Esophagus muscularis mucosa (tissue), 4 donors: ENCODE results near the gene PTGER2. TPM values are rescaled to one million over a fixed set of nuclear protein-coding genes. Genes with fewer than 3 reads are reported as not detected.

ENCODE experiments used
- DNase-seq: peaks from one replicate; pipeline ENCODE4 v3.0.0-alpha.2; 2017; ENCODE audit errors: extremely low spot score
- H3K27ac ChIP-seq, 4 donors: fragments of 200-600 bp; sonication (generic); replicated peaks in 1 of 4; 1 replicate in 3 of 4; 2 replicates in 1 of 4; pipeline ENCODE4 v1.5.1; 2016 to 2019; ENCODE audit warnings: mild to moderate bottlenecking in 1 of 4
- H3K27me3 ChIP-seq, 4 donors: fragments of 200-600 bp; sonication (generic); one replicate each; pipeline versions ENCODE4 v1.5.1 to v1.6.0; 2016 to 2019
- H3K36me3 ChIP-seq, 4 donors: fragments of 200-600 bp; sonication (generic); one replicate each; pipeline ENCODE4 v1.5.1; 2016 to 2019
- H3K4me1 ChIP-seq, 4 donors: fragments of 200-600 bp; sonication (generic); one replicate each; pipeline ENCODE4 v1.5.1; 2016 to 2019
- H3K4me3 ChIP-seq, 4 donors: fragments of 200-600 bp; sonication (generic); 1 replicate in 2 of 4; 2 replicates in 2 of 4; pipeline ENCODE4 v1.5.1; 2016 to 2019; ENCODE audit warnings: mild to moderate bottlenecking in 4 of 4, moderate library complexity in 1 of 4
- H3K9me3 ChIP-seq, 4 donors: fragments of 200-600 bp; sonication (generic); 1 replicate in 3 of 4; 2 replicates in 1 of 4; pipeline ENCODE4 v1.5.1; 2016 to 2019
- EP300 ChIP-seq: sonication (generic); formaldehyde crosslinking; IDR thresholded peaks from one replicate; pipeline ENCODE4 v1.6.1; 2017; ENCODE audit warnings: antibody characterized with exemption
- POLR2A ChIP-seq: fragments of 450-650 bp; IDR thresholded peaks from one replicate; pipeline ENCODE4 v1.6.1; 2017; ENCODE audit warnings: antibody characterized with exemption, moderate library complexity, mild to moderate bottlenecking, low read depth
- POLR2AphosphoS5 ChIP-seq, 2 donors: sonication (generic); formaldehyde crosslinking; IDR thresholded peaks; one replicate each; pipeline ENCODE4 v1.6.1; 2017; ENCODE audit warnings: antibody characterized with exemption in 2 of 2
- WGBS: methylation state at CpG from one replicate; pipeline ENCODE4 v1.1.5; 2018; 5-methylcytosine and 5-hydroxymethylcytosine counted together
- intact Hi-C: fragments of 100-400 bp; cut with DNase I; formaldehyde crosslinking; loops from one replicate; pipeline ENCODE4 v1.15.1; 2023
- total RNA-seq, 4 donors: library from RNA; depleted of rRNA; stranded (reverse); fragments of >200 nt; gene quantifications; one replicate each; pipeline versions ENCODE4 v1.1.0 to v1.2.1, GENCODE V29; 2016
- TF ChIP-seq, protein P1 (sequence below), 3 experiments: fragments of 200-600 bp in 2 of 3; fragments of 450-650 bp in 1 of 3; sonication (generic) in 2 of 3; IDR thresholded peaks; one replicate each; pipeline ENCODE4 v1.5.1; 2017 to 2019; ENCODE audit warnings: antibody characterized with exemption in 3 of 3, mild to moderate bottlenecking in 2 of 3, moderate library complexity in 1 of 3

Gene PTGER2
- total RNA-seq, 4 donors from 2014 or later, result 2.1 to 6.3 (median 4.4) TPM

GRCh38 chr14:52332269-52332668, 18.2 kb downstream of the PTGER2 start:
- Histone ChIP-seq H3K27me3 (no peaks in the 10 kb centered on the region), H3K4me3 (no peak overlapping the region), H3K36me3 (no peaks in the 10 kb centered on the region), H3K9me3 (no peaks in the 10 kb centered on the region), H3K27ac (peak overlapping the region in 1 of 4 donors; percentile 13), H3K4me1 (peaks cover 0 to 35% (median 25%) of the 10 kb centered on the region in 4 donors)
- no peak for DNase-seq
- TF ChIP-seq, protein P1, sequence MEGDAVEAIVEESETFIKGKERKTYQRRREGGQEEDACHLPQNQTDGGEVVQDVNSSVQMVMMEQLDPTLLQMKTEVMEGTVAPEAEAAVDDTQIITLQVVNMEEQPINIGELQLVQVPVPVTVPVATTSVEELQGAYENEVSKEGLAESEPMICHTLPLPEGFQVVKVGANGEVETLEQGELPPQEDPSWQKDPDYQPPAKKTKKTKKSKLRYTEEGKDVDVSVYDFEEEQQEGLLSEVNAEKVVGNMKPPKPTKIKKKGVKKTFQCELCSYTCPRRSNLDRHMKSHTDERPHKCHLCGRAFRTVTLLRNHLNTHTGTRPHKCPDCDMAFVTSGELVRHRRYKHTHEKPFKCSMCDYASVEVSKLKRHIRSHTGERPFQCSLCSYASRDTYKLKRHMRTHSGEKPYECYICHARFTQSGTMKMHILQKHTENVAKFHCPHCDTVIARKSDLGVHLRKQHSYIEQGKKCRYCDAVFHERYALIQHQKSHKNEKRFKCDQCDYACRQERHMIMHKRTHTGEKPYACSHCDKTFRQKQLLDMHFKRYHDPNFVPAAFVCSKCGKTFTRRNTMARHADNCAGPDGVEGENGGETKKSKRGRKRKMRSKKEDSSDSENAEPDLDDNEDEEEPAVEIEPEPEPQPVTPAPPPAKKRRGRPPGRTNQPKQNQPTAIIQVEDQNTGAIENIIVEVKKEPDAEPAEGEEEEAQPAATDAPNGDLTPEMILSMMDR (IDR thresholded peaks at IDR 0.05), result no peak
- TF ChIP-seq EP300 (no peak), POLR2AphosphoS5 (IDR thresholded peaks at IDR 0.05) (no peak), POLR2A (no peak)
- WGBS, result 59% methylated on average over 3 of the region's 3 CpGs
- intact Hi-C loops, result no loop called here

DNA sequence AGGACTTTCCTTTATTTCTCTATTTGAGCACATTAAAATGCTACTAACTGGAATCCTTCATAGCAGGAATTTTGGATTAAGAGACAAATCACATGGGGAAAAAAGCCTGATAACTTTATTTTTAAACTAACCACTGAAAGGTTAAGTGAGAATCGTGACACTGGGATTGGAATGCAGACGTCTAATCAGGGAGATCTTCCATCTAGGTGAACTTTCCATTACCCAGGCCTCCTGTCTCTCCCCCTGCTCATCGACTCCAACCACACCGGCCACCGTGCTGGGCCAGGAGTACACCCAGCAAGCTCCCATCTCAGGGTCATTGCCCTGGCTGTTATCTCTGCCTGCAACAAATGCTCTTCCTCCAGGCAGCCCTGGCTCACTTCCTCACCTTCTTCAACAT, 19.0 kb downstream of the PTGER2 start:
- H3K9me3 ChIP-seq, result no peaks in the 10 kb centered on the region
- no peak for DNase-seq
- TF ChIP-seq POLR2AphosphoS5 (IDR thresholded peaks at IDR 0.05) (no peak), EP300 (no peak), POLR2A (no peak)
- TF ChIP-seq, protein P1 (IDR thresholded peaks at IDR 0.05), result no peak
- no peak overlapping the region for H3K4me3 ChIP-seq
- WGBS, result 56% methylated on average over 5 of the region's 5 CpGs
- intact Hi-C loops, result no loop called here
- no peaks in the 10 kb centered on the region for H3K27me3 ChIP-seq
- peaks cover 0 to 28% (median 17%) of the 10 kb centered on the region in 4 donors for H3K4me1 ChIP-seq
- no peak overlapping the region for H3K27ac ChIP-seq
- no peaks in the 10 kb centered on the region for H3K36me3 ChIP-seq

- TF ChIP-seq EP300 (no peak), POLR2AphosphoS5 (IDR thresholded peaks at IDR 0.05) (no peak), POLR2A (no peak)
- TF ChIP-seq, protein P1 (IDR thresholded peaks at IDR 0.05), result no peak
- Histone ChIP-seq H3K27me3 (no peaks in the 10 kb centered on the region), H3K9me3 (no peaks in the 10 kb centered on the region), H3K4me1 (peaks cover 0 to 21% (median 10%) of the 10 kb centered on the region in 4 donors), H3K4me3 (no peak overlapping the region), H3K27ac (no peak overlapping the region), H3K36me3 (no peaks in the 10 kb centered on the region)
- intact Hi-C loops, result no loop called here
- WGBS, result 82% methylated on average over 8 of the region's 8 CpGs
- DNase-seq, result no peak
These were observed 19.9 kb downstream of the PTGER2 start for GRCh38 chr14:52333823-52334657.

DNA sequence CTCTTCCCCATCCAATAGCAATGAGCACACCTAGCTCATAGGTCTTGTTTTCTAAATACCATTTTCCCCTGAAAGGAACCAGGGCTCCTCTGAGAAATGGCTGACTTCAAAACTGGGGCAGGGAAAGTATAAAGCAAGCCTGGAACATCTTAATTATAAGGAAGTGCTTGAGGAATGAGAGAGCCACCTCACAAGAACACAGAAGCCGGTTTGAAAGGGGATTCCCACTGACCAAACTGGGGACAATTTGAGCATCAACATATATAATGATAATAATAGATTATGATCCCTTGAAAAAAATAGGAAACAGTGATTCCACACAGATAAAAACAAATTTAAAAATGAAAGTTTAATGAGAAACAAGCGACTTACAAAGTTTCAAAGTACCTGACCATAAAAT, 22.1 kb downstream of the PTGER2 start:
- intact Hi-C loops, result no loop called here
- TF ChIP-seq POLR2AphosphoS5 (IDR thresholded peaks at IDR 0.05) (no peak), POLR2A (no peak), EP300 (no peak)
- TF ChIP-seq, protein P1 (IDR thresholded peaks at IDR 0.05), result no peak
- 79% methylated on average over 2 of the region's 2 CpGs for WGBS
- no peak overlapping the region for H3K4me3 ChIP-seq
- peaks cover 0 to 21% (median 10%) of the 10 kb centered on the region in 4 donors for H3K4me1 ChIP-seq
- H3K36me3 ChIP-seq, result no peaks in the 10 kb centered on the region
- no peak for DNase-seq
- no peaks in the 10 kb centered on the region for H3K9me3 ChIP-seq
- H3K27me3 ChIP-seq, result no peaks in the 10 kb centered on the region
- H3K27ac ChIP-seq, result no peak overlapping the region
